AG10803 (cell line): Measurements from ENCODE around the gene BARHL2.

Source experiments
- DNase-seq: peaks from one replicate; pipeline ENCODE4 v3.0.0; 2010; ENCODE audit warnings: low read depth
- H3K4me3 ChIP-seq: 2 replicates; pipeline ENCODE4 v1.5.1; 2011; ENCODE audit warnings: mild to moderate bottlenecking, low read length, control low read depth
- CTCF ChIP-seq: conservative IDR thresholded peaks from 2 replicates; pipeline ENCODE4 v1.5.1; 2011; ENCODE audit warnings: mild to moderate bottlenecking, low read length, control low read depth, inconsistent platforms

The BARHL2 gene

DNA sequence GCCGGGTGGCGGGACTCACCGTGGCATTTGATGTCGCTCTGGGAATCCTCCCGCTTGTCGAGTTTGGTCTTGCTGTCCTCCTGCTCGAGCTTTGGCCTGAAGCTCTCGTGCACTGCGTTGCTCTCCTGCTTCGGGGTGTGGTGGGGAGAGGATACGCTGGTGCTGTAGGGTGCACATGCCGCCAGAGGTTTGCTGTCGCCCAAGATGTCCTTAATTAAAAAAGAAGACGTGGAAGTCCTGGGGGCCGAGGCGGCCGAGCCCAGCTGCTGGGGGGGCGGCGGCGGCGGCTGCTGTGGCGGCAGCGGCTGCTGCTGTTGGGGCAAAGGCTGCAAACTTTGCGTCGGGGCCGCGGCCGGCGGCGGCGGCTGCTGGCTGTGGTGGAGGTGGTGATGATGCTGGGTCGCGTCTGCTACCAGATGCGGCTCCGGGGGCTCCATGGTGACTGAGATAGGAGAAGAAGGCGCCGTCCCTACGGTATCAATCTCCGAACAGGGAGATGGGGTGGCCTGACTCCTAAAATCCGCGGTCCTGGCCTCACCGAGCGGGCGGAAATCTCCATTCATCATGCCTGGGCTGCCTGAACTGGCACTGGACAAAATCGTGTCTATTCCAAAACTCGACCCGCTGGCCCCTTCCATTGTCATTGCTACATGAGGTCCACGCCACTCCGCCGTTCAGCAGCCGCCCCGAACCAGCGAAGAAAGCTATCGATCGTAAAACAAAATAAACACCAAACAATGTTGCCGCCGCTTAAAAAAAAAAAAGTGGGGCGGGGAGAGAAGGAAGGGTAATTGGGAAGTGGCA is at the start of gene BARHL2:
Gene BARHL2 (minus strand): TSS at position 751 of the 804 bp plus-strand sequence. CDS start 107 bp downstream, at position 644.
- H3K4me3 ChIP-seq, result peak within 1 kb of the TSS; percentile 51
- no peak for DNase-seq

GRCh38 chr1:90763930-90764329 is 46.8 kb upstream of the BARHL2 start:
- H3K4me3 ChIP-seq, result no peak overlapping the region
- TF ChIP-seq CTCF, result no peak
- no peak for DNase-seq

More for the DNA sequence above, at the start of gene BARHL2:
- TF ChIP-seq CTCF, result no peak

DNA sequence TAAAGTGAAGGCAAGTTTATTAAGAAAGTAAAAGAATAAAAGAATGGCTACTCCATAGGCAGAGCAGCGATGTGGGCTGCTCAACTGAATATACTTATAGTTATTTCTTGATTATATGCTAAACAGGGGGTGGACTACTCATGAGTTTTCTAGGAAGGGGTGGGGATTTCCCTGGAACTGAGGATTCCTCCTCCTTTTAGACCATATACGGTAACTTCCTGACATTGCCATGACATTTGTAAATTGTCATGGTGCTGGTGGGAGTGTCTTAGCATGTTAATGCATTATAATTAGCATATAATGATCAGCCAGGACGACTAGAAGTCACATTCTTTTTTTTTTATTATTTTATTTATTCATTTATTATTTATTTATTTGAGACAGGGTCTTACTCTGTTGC is 46.4 kb upstream of the BARHL2 start:
- no peak for DNase-seq
- no peak overlapping the region for H3K4me3 ChIP-seq
- TF ChIP-seq CTCF, result no peak

- TF ChIP-seq CTCF, result no peak
- no peak overlapping the region for H3K4me3 ChIP-seq
- DNase-seq, result no peak
Observed at GRCh38 chr1:90761781-90762589, 44.9 kb upstream of the BARHL2 start.

- H3K4me3 ChIP-seq, result no peak overlapping the region
- TF ChIP-seq CTCF, result no peak
- DNase-seq, result no peak
Observed at GRCh38 chr1:90761156-90761555, 44.1 kb upstream of the BARHL2 start.

- no peak overlapping the region for H3K4me3 ChIP-seq
- DNase-seq, result no peak
- TF ChIP-seq CTCF, result no peak
Observed at GRCh38 chr1:90753556-90753955, 36.5 kb upstream of the BARHL2 start.
